GM18517 (cell line): Measurements from ENCODE around the gene SSPN.

Experiments
- ATAC-seq: cut with Tn5 transposase; IDR thresholded peaks from one replicate; pipeline ENCODE4 v1.9.1; 2021; ENCODE audit warnings: mild to moderate bottlenecking, moderate library complexity; ENCODE audit not compliant: unreplicated experiment

Gene SSPN

GRCh38 chr12:26282339-26282940, 87.1 kb downstream of the SSPN start:
- no peak for ATAC-seq

GRCh38 chr12:26283046-26283445, 87.7 kb downstream of the SSPN start:
- ATAC-seq = peak; percentile 47

- no peak for ATAC-seq
These were observed 88.2 kb downstream of the SSPN start for GRCh38 chr12:26283617-26284016.

GRCh38 chr12:26285401-26285800, 90.0 kb downstream of the SSPN start:
- no peak for ATAC-seq

GRCh38 chr12:26286186-26286585, 90.8 kb downstream of the SSPN start:
- ATAC-seq = no peak

GRCh38 chr12:26287671-26288381, 92.5 kb downstream of the SSPN start:
- no peak for ATAC-seq

- no peak for ATAC-seq
These were observed 95.2 kb downstream of the SSPN start for GRCh38 chr12:26290565-26290964.

GRCh38 chr12:26292596-26292995, 97.2 kb downstream of the SSPN start:
- ATAC-seq = no peak

- no peak for ATAC-seq
These were observed 98.2 kb downstream of the SSPN start for GRCh38 chr12:26293612-26294011.

GRCh38 chr12:26295001-26295400, 99.6 kb downstream of the SSPN start:
- ATAC-seq = no peak

- ATAC-seq = no peak
These were observed 102.2 kb downstream of the SSPN start for GRCh38 chr12:26297396-26298070.

- ATAC-seq = peak; percentile 100
These were observed 103.6 kb downstream of the SSPN start for GRCh38 chr12:26298785-26299621.

- ATAC-seq = no peak
These were observed 104.4 kb downstream of the SSPN start for GRCh38 chr12:26299751-26300150.
